ENCODE measurements around the gene SLC16A5. TPM values are rescaled to one million over a fixed set of nuclear protein-coding genes. Genes with fewer than 3 reads are reported as not detected.

SLC16A5 gene
- polyA plus RNA-seq, 3 donors, result 22.0 to 38.4 (median 26.1) TPM

GRCh38 chr17:75098861-75099260, 11.1 kb downstream of the SLC16A5 start:
- no peak for DNase-seq (ENCODE audit: extremely low read depth in 1 of 11, low read depth in 9 of 11, low spot score in 4 of 11)

- no peak for DNase-seq (ENCODE audit: extremely low read depth in 1 of 11, low read depth in 9 of 11, low spot score in 4 of 11)
Observed at GRCh38 chr17:75099881-75100595, 12.3 kb downstream of the SLC16A5 start.

GRCh38 chr17:75102385-75102821, 14.6 kb downstream of the SLC16A5 start:
- DNase-seq (ENCODE audit: extremely low read depth in 1 of 11, low read depth in 9 of 11, low spot score in 4 of 11), result no peak

- no peak for DNase-seq (ENCODE audit: extremely low read depth in 1 of 11, low read depth in 9 of 11, low spot score in 4 of 11)
Observed at GRCh38 chr17:75103601-75104554, 16.1 kb downstream of the SLC16A5 start.

GRCh38 chr17:75105126-75106080, 17.6 kb downstream of the SLC16A5 start:
- DNase-seq (ENCODE audit: extremely low read depth in 1 of 11, low read depth in 9 of 11, low spot score in 4 of 11), result no peak

- DNase-seq (ENCODE audit: extremely low read depth in 1 of 11, low read depth in 9 of 11, low spot score in 4 of 11), result no peak
Observed at GRCh38 chr17:75108193-75108592, 20.4 kb downstream of the SLC16A5 start.

- no peak for DNase-seq (ENCODE audit: extremely low read depth in 1 of 11, low read depth in 9 of 11, low spot score in 4 of 11)
Observed at GRCh38 chr17:75109046-75109406, 21.3 kb downstream of the SLC16A5 start.

GRCh38 chr17:75109407-75110233, 21.9 kb downstream of the SLC16A5 start, which contains the start of gene ARMC7:
Gene ARMC7, plus strand, starts transcription at chr17:75109969. Its CDS starts 320 bp downstream, at chr17:75110289.
- DNase-seq (ENCODE audit: extremely low read depth in 1 of 11, low read depth in 9 of 11, low spot score in 4 of 11), result peak in 9 of 11 donors; percentile 65 to 85 (median 78)

- no peak for DNase-seq (ENCODE audit: extremely low read depth in 1 of 11, low read depth in 9 of 11, low spot score in 4 of 11)
Observed at GRCh38 chr17:75110234-75110937, 22.6 kb downstream of the SLC16A5 start.

GRCh38 chr17:75111777-75112335, 24.1 kb downstream of the SLC16A5 start:
- no peak for DNase-seq (ENCODE audit: extremely low read depth in 1 of 11, low read depth in 9 of 11, low spot score in 4 of 11)

GRCh38 chr17:75113798-75114551, 26.2 kb downstream of the SLC16A5 start:
- peak; percentile 82 to 97 (median 89) for DNase-seq (ENCODE audit: extremely low read depth in 1 of 11, low read depth in 9 of 11, low spot score in 4 of 11)

GRCh38 chr17:75114552-75115314, 27.0 kb downstream of the SLC16A5 start:
- no peak for DNase-seq (ENCODE audit: extremely low read depth in 1 of 11, low read depth in 9 of 11, low spot score in 4 of 11)

- no peak for DNase-seq (ENCODE audit: extremely low read depth in 1 of 11, low read depth in 9 of 11, low spot score in 4 of 11)
Observed at GRCh38 chr17:75115555-75115954, 27.8 kb downstream of the SLC16A5 start.

- no peak for DNase-seq (ENCODE audit: extremely low read depth in 1 of 11, low read depth in 9 of 11, low spot score in 4 of 11)
Observed at GRCh38 chr17:75116737-75117136, 29.0 kb downstream of the SLC16A5 start.

- no peak for DNase-seq (ENCODE audit: extremely low read depth in 1 of 11, low read depth in 9 of 11, low spot score in 4 of 11)
Observed at GRCh38 chr17:75118307-75118706, 30.6 kb downstream of the SLC16A5 start.
